ENCODE measurements around the gene MTRF1.

DNA sequence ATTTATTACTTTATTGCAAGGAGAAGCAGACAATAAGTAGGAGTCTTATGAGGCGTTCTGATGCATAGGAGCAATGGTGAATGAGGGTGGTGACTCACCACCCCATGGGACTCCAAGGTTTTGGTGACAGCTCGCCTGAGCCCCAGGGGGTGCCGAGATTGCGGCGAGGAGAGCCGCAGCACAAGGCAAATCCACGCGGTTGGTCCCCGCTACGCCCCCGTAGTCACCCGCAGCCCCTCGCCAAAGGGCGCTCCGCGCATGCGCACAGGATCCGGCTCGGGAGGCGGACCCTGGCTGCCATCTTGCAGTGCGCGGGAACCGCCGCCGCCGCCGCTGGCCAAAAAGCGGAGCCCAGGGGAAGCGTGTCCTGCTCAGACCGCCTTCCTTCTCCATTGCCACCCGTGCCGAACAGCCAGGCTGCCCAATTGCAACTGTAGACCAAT, 47.6 kb upstream of the MTRF1 start, which contains the start of gene NAA16:
- TF ChIP-seq POLR2AphosphoS5 (IDR thresholded peaks at IDR 0.05; ENCODE audit: low read depth, low read length) (peak; percentile 88), KDM1A (IDR thresholded peaks at IDR 0.05; ENCODE audit: borderline replicate concordance, low read length) (no peak), PHF8 (conservative IDR thresholded peaks at IDR 0.05; ENCODE audit: low read depth, low read length) (no peak; the same call in 1 of the 2 replicates), NRF1 (IDR thresholded peaks at IDR 0.05; ENCODE audit: low read depth, low read length) (peak; percentile 85), SIN3A (conservative IDR thresholded peaks at IDR 0.05 in 1 of 2, IDR thresholded peaks at IDR 0.05 in 1 of 2; ENCODE audit: low read depth in 1 of 2, low read length in 2 of 2) (peak; percentile 13 to 43; a peak in 1 of 4 replicates)

Measured in H1 (cell line).